Dedifferentiated amniotic fluid mesenchymal stem cell (primary cell): Measurements from ENCODE around the gene QKI.

Source experiments
- DNase-seq: peaks from one replicate; pipeline ENCODE4 v3.0.0-alpha.2; 2016; ENCODE audit errors: extremely low spot score

Gene QKI

DNA sequence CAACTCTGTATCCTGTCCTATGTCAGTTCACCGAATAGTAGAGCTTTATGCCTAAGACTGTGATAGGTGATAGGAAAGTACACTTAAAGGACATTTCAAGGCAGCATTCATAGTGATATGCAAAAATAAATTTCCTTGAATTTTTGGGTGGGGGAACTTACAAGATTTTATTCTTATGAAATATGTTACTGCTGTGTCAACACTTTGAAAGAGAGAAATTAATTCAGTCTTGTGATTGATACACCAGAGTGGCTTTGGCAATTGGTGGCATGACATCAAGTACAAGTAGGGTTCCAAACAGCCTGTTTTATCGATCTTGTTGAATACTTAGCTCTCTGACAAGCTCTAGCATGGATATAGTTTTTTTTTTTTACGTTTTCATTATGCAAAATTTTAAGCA, 72.3 kb downstream of the QKI start:
- no peak for DNase-seq

DNA sequence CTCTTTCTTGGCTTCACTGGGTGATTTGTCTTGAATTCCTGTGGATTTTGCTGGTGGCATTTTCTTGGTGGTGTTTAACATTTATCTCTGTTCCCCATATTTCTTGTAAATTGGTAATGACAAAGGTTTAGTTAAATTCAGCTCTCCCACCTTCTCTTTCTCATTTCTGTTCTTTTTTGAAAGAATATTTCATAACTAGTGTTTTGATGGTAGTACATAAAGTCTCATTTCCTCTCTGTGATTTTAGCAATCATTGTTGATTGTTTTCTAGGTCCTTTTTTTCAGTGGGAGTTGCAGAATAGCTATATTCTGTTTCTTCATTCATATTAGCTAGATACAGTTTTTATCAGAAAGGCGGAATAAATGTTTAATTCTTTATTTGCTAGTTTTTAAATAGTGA, 73.1 kb downstream of the QKI start:
- DNase-seq: no peak

DNA sequence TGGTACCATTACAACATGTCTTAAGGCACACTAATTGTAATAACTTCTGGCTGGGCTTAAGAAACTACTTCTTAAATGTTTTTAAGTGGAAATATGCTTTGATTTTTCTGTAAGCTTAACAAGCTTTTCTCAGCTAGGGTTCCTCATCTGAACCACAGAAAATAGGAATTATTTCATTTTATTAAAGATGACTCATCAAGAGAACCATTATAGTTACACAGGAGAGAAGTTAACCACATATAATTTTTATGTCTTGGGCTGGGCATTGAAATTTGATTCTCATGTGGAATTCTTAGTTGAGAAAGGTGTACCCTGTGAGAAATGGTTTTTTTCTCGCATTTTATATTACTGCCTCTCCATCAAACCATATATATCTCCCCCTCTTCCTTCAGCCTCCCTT, 75.1 kb downstream of the QKI start:
- no peak for DNase-seq

DNA sequence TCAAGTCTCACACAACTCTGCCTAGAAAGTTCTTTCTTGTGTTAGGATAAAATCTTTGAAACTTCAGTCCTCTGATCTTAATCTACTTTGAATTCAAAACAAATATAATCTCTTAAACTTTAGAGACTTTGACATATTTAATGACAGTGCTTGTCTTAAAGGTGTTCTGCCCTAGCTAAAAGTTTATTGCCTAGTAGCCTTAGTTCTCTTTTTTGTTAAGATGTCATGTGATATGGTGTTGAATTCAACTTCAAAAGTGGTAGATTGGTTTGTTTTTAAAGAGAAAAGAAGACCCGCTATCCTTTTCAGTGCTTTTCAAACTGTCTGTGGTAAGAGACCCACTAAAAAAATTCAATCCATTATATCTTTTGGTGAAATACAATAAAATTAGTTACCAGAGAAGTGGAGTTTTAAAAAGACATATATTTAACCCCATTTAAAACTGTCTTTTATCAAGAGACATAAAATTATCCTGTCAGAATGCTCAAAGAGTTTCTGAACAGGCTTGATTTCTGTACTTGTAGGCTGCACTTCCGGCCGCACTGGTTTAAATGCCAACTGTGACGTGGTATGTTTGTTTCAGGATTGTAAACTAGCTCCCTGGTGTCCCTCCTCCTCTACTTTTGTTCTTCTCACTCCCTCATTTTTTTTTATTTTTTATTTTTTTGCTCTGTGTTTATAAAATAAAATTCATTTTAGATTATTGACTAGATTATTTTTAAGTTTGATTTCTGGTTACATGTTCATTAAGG, 76.5 kb downstream of the QKI start:
- DNase-seq: no peak

DNA sequence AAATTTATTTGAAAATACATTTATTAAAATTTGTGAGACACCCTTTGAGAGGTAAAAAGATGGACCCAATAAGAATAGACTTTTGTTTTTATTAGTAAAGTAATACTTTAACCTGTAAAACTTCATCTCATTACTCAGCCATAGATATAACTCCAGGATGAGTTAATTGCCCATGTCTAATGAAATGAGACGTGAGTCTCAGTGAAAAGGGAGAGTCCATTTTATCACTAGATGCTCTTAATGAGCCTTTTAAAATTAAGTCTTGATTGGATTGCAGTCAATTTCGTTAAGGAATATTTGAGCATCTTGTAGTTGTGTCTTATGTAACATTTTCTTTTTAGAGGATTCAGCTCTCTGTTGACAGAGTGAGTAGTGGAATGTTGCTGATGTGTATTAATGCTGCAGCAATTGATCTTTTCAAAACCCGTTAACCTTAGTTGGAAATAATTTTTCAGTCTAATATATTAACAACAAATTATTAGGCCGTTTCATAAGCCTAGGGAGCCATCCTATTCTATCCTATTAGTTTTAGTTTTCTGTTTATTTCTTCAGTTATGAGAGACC, 77.3 kb downstream of the QKI start:
- no peak for DNase-seq

DNA sequence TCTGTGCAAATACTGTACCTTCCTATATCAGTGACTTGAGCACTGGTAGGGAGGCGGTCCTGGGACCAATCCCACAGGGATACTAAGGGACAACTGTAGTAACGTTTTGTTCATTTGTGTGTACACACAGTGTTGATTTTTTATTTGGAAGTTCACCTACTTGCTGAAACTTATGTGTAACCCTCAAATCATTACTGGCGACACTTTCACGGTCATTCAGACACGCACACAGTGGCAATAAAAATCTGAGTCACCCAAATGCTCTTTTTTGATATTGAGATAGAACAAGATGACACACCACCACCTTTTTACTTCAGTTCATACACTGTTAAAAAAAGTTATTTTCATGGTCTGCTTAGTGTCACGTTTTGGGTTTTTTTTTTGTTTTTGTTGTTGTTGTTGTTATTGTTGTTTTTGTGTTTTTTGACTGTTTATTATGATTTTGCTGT, 79.8 kb downstream of the QKI start:
- DNase-seq: no peak

DNA sequence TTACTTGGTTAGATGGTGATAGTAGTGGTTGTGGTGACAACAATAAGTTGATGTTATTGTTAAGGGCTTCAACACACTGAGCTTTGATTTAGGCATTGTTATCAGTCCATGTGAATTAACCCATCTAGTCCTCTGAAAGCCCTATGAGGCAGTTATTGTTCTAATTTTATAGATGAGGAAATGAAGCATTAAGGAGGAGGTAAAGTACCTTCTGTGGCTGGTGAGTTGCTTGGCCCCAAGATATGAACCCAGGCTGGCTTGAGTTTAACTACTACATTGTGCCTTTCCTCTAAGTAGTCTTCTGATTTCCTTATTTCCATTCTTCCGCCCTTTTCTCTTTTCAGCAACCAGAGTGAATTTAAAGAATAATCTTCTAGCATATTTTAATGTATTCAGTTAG, 81.7 kb downstream of the QKI start:
- no peak for DNase-seq

DNA sequence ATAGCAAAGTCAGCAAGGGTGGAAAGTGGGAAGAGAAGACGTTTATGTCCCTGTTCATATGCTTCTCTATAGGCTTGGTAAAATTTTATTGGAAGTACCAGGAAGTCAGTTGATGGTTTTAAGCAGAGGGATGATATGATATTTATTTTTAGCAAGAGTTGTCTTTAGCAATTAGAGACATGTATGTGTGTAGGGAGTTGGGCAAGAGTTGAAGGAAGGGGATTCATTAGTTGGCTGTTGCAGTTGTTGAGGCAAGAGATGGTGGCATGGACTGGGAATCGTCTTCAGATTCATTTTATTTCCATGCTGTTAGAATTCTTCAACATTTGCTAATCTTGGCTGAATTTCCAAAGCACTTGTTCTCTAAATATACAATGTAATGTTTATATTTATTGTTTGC, 85.6 kb downstream of the QKI start:
- no peak for DNase-seq

DNA sequence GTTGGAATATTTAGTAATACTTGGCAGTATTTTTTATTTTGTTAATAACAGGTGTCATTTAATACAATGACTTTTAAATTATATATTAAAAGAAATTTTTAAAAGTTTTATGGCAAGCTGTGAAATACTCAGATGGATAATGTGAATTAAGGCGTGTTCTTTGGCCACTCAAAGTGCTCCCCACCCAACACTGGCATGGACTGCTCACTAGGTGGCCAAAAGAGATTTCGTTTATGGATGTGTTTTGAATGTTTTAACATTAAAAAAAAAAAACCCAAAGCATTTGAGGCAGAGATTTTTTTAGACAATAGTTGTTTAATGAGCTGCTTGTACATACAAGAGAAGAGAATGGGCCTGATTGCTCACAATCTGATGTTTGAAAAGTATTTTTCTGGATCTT, 86.5 kb downstream of the QKI start:
- no peak for DNase-seq

DNA sequence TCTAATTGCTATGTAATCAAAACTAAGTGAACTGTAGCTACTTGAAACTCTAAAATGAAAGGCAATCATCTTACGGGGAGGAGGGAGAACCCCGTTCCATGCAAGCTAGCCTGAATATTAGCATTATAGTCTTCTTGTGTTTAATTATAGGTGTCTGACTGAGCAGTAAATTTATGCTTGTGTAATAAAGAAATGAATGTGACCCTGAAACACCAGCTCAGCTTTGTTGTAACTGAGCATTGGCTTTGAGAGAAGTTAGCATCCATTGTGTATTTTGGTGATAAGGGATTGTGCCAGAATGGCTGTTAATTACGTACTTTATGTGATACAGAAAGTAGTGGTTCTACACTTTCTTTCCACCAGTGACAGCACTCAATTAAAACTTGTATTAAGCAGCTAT, 86.9 kb downstream of the QKI start:
- DNase-seq: no peak

DNA sequence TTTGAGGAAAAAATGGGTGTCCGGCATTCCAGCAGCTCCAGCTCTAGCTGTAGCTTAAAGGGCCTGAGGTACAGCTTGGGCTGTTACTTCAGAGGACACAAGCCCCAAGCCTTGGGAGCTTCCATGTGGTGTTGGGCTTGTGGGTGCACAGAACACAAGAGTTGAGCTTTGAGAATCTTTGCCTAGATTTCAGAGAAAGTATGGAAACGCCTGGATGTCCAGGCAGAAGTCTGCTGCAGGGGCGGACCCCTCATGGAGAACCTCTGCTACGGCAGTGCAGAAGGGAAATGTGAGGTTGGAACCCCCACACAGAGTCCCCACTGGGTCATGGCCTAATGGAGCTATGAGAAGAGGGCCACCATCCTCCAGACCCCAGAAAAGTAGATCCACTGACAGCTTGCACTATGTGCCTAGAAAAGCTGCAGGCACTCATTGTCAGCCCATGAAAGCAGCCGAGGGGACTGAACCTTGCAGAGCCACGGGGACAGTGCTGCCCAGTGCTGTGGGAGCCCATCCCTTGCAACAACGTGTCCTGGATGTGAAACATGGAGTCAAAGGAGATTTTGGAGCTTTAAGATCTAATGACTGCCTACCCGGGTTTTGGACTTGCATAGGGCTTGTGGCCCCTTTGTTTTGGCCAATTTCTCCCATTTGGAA, 90.6 kb downstream of the QKI start:
- DNase-seq: no peak

DNA sequence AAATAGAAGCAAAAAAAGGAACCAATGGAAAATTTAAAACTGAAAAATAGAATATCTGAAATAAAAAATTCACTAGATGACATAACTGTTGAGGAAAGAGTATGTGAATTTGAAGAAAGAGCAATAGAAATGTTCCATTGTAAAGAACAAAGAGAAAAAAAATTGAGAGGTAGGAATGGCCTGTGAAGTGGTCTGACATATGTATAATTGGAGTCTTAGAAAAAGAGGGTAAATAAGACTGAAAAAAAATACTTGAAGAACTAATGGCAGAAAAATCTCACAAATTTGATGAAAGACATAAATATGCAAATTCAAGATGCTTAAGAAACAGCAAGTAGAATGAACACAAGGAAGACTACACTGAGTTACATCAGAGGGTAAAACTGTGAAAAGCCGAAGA, 93.4 kb downstream of the QKI start:
- DNase-seq: no peak

DNA sequence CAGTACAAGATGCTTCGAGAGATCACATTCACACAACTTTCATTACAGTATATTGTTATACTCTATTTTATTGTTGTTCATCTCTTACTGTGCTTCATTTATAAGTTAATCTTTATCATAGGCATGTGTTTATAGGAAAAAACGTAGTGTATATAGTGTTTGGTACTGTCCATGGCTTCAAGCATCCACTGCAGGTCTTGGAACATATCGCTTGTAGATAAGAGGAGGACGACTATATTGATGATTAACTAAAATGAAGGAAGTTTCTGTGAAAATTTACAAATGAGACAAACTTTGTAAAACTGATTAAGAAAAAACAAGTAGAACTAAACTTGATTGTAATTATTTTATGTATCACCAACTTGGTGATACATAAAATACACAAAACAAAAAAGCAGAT, 98.5 kb downstream of the QKI start:
- no peak for DNase-seq

DNA sequence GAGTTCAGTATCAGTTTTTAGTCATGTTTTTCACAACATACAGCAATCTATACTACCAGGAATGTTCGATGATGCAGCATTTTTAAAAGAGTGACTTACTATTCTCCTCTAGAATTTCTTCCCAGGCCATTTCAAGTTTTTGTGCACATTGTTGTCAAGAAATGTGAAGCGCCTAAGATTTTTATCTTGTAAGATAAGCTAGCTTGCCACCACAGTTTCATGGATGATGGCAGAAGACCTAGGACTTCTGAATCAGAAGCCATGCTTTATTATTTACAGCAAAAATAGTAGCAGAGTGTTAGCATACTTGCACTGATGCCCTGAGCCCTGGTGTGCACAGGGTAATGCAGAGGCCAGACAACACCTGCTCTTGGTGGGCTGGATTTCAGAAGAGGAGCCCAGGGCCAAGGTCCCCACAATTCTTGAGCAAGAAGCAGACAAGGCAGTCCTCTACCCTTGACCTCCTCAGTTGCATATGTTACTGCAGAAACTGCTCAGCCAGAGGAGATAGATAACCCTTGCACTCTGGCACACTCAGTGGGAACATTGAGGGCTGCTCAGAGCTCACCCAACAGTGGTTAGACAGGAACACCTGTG, 99.2 kb downstream of the QKI start:
- no peak for DNase-seq

DNA sequence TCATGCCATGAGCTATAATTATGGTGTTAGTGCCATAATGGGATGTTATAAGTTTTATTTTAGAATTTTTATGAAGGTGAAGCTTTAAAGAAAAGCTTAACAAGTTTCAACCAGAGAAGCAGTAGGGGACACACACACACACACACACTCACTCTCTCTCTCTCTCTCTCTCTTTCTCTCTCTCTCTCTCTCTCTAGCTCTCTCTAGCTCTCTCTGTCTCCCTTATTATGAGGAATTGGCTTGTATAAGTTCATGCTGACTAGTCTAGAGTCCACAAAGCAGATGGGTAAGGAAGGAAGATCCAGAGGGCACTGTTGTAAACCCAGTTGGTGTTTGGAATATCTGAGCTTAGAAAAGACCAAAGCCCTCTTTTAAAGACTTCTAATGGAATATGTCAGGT, 102.4 kb downstream of the QKI start:
- no peak for DNase-seq

DNA sequence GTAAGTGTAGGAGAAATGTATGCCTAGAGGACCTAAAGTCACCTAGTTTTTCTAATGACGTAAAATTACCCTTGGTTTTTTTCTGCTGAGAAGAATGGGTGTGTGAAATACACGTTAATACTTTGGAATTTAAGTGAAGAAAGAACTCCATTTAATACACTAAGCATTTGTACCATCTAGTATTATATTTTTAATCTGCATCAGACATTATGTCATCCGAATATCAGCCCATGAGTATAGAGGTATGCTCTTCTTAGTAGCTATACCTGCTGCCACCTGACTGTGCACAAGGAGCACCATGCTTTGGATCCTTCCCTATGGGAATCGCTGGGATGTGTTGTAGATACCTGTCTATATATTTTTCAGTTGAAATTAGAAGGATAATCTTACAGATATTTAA, 106.4 kb downstream of the QKI start:
- no peak for DNase-seq

DNA sequence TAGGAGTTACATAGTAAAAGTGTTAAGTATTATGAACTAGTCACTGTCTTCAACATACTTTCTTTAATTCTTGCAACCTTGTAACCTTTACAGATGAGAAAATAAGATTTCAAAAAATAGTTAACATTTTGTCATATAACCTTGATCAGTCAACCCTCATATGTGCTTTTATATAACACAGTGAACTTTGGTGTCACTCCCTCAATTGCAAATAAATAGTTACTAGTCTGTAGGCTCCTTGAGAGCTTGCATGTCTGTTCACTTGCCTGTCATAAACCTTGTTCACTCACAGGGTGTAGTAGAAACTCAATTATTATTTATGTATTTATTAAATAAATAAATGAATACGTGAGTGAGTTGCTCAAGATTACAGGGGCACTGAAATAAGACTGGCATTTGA, 107.5 kb downstream of the QKI start:
- DNase-seq: no peak

DNA sequence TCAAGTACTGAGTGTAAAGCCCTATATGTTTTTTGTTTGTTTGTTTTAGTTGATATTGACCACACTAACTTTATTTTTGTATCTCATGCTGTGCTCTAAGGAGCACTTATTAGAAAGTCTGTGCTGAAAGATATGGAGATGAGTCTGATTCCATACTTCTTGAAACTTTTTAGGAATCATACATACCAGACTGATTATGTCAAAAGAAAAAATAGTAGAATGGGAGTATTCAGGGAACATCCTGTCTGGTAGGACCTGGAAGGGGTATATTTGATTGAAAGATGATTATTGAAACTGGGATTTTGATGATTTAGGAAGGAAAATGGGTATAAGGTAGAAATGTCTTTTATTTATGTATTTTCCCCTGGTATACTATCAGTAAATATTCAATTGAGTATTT, 111.4 kb downstream of the QKI start:
- no peak for DNase-seq

DNA sequence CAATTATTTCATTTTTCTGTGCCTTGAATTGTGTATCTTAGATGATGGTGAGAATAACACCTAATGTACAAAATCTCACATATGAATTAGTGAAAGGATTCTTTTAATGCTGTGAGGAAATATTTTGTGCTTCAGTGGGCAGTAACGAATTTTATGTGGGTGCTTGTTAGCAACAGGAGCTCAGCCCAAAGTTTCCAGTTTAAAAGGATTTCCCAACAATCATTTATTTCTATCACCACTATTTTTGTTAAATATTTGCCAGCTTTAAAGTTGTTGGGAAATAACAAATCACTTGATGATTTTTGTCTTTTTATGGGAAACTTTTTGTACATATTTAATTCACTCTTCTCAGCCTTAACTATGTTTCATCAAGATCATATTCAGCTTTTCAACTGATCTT, 111.8 kb downstream of the QKI start:
- DNase-seq: no peak

DNA sequence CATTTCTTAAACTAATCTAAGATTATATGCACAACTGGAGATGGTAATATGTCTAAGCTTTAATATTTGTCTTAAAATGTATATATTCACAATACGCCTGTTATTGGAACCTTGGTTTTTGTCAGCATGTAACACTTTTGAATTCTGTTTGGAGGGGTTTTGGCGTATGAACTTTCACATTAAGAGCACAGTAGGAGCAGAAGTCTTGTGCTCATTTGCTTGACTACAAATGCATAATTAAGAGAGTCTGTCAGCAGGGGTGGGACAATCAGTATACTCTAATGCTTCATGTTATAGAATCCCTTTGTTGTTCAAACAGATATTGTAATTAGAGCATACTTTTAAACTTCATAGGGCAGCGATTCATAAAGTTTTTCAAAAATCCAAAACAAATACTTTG, 112.8 kb downstream of the QKI start:
- DNase-seq: no peak

DNA sequence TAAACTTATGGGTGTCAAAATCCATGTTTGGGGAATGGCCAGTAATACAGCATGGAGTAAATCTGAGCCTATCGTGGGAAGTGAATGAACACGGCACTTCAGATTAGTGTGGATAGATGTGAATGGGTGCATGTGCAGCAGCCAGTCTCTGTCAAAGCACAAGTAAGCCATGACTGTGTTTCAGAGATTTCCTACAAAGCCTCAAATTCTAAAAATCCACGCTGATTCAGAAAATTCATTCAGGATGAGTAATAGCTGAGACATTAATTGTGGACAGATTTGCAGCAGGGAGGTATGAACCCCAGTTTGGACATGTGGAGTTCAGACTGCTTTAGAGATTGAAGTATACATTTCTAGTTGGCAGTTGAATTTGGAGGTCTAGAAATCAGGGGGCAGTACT, 115.1 kb downstream of the QKI start:
- peak; percentile 87 for DNase-seq

DNA sequence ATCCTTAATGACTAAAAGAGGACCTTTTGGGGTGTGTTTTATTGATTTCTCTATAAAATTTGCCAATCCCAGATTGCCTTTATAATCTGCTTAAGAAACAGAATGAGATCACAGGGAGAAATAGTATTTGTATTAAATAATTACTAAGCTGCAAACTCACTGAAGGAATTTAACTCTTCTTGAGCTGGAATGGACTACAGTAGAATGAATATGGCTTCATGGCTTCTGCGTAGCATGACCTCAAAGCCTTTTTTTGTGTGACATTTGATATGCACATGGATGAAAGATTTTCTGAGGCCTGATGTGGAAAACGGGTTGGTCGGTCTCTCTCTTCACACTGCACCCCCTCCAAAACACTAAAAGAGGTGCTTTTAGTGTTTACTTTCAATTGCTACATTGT, 115.9 kb downstream of the QKI start:
- DNase-seq: no peak

DNA sequence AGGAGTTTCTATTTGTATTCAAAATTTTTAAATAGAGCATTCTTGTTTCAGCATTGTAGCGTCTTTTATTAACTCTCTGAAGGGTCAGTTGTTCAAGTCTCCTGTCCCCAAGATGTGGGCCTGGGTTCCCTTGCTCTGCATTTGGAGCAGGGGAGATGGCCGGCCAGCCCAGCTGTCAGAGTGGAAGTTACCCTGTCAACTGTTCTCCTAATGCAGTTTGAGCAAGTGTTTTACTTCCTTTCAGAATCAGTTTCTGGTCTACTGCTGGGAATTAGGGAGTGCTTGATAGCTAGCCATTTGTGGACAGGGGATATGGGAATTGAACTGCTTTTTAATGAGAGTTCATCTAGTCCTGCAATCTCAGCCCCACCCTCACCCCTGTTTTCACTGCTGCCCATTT, 116.6 kb downstream of the QKI start:
- DNase-seq: no peak
